Measurements from ENCODE around the gene LPCAT1.

The LPCAT1 gene

GRCh38 chr5:1473746-1474145, 50.0 kb downstream of the LPCAT1 start:
- no peaks in the 10 kb centered on the region for H4K20me1 ChIP-seq (ENCODE audit: insufficient read depth)
- no peaks in the 10 kb centered on the region for H3K79me2 ChIP-seq (ENCODE audit: insufficient read depth, low read depth)
- H3K4me3 ChIP-seq (IDR thresholded peaks at IDR 0.05; ENCODE audit: insufficient read depth, low read depth, low read length): no peak overlapping the region
- no peak for TF ChIP-seq CTCF (conservative IDR thresholded peaks at IDR 0.05; ENCODE audit: low read depth, low read length)
- H2AFZ ChIP-seq (ENCODE audit: low read depth): no peak overlapping the region
- no peak overlapping the region for H3K9ac ChIP-seq
- H3K36me3 ChIP-seq (ENCODE audit: insufficient read depth): peaks cover 6% of the 10 kb centered on the region; the same call in 1 of the 2 replicates
- no peaks in the 10 kb centered on the region for H3K4me1 ChIP-seq (ENCODE audit: low read depth, poor library complexity, severe bottlenecking)
- no peak overlapping the region for H3K27ac ChIP-seq
- no peak overlapping the region for H3K4me2 ChIP-seq
- H3K27me3 ChIP-seq (ENCODE audit: insufficient read depth, low read depth): no peaks in the 10 kb centered on the region

- no peak overlapping the region for H2AFZ ChIP-seq (ENCODE audit: low read depth)
- H3K4me1 ChIP-seq (ENCODE audit: low read depth, poor library complexity, severe bottlenecking): no peaks in the 10 kb centered on the region
- H3K9ac ChIP-seq: no peak overlapping the region
- H3K27ac ChIP-seq: no peak overlapping the region
- H3K79me2 ChIP-seq (ENCODE audit: insufficient read depth, low read depth): no peaks in the 10 kb centered on the region
- H4K20me1 ChIP-seq (ENCODE audit: insufficient read depth): no peaks in the 10 kb centered on the region
- peaks cover 6% of the 10 kb centered on the region; the same call in 1 of the 2 replicates for H3K36me3 ChIP-seq (ENCODE audit: insufficient read depth)
- H3K27me3 ChIP-seq (ENCODE audit: insufficient read depth, low read depth): no peaks in the 10 kb centered on the region
- TF ChIP-seq CTCF (conservative IDR thresholded peaks at IDR 0.05; ENCODE audit: low read depth, low read length): no peak
- H3K4me3 ChIP-seq (IDR thresholded peaks at IDR 0.05; ENCODE audit: insufficient read depth, low read depth, low read length): no peak overlapping the region
- H3K4me2 ChIP-seq: no peak overlapping the region
Observed at GRCh38 chr5:1472964-1473628, 50.7 kb downstream of the LPCAT1 start.

GRCh38 chr5:1471997-1472963, 51.5 kb downstream of the LPCAT1 start:
- H3K27me3 ChIP-seq (ENCODE audit: insufficient read depth, low read depth): no peaks in the 10 kb centered on the region
- no peak for TF ChIP-seq CTCF (conservative IDR thresholded peaks at IDR 0.05; ENCODE audit: low read depth, low read length)
- H3K27ac ChIP-seq: no peak overlapping the region
- no peak overlapping the region for H3K4me3 ChIP-seq (IDR thresholded peaks at IDR 0.05; ENCODE audit: insufficient read depth, low read depth, low read length)
- H3K4me1 ChIP-seq (ENCODE audit: low read depth, poor library complexity, severe bottlenecking): no peaks in the 10 kb centered on the region
- H3K4me2 ChIP-seq: no peak overlapping the region
- H3K9ac ChIP-seq: no peak overlapping the region
- no peaks in the 10 kb centered on the region for H3K79me2 ChIP-seq (ENCODE audit: insufficient read depth, low read depth)
- H2AFZ ChIP-seq (ENCODE audit: low read depth): no peak overlapping the region
- peaks cover 6% of the 10 kb centered on the region; the same call in 1 of the 2 replicates for H3K36me3 ChIP-seq (ENCODE audit: insufficient read depth)
- no peaks in the 10 kb centered on the region for H4K20me1 ChIP-seq (ENCODE audit: insufficient read depth)

GRCh38 chr5:1471240-1471853, 52.4 kb downstream of the LPCAT1 start:
- H3K9ac ChIP-seq: no peak overlapping the region
- no peak overlapping the region for H3K4me2 ChIP-seq
- H3K27me3 ChIP-seq (ENCODE audit: insufficient read depth, low read depth): no peaks in the 10 kb centered on the region
- H3K4me1 ChIP-seq (ENCODE audit: low read depth, poor library complexity, severe bottlenecking): no peaks in the 10 kb centered on the region
- H3K4me3 ChIP-seq (IDR thresholded peaks at IDR 0.05; ENCODE audit: insufficient read depth, low read depth, low read length): no peak overlapping the region
- peaks cover 6% of the 10 kb centered on the region; the same call in 1 of the 2 replicates for H3K36me3 ChIP-seq (ENCODE audit: insufficient read depth)
- H3K27ac ChIP-seq: no peak overlapping the region
- no peak overlapping the region for H2AFZ ChIP-seq (ENCODE audit: low read depth)
- TF ChIP-seq CTCF (conservative IDR thresholded peaks at IDR 0.05; ENCODE audit: low read depth, low read length): no peak
- H4K20me1 ChIP-seq (ENCODE audit: insufficient read depth): no peaks in the 10 kb centered on the region
- no peaks in the 10 kb centered on the region for H3K79me2 ChIP-seq (ENCODE audit: insufficient read depth, low read depth)

Measured in KMS-11 (cell line).